DOHH2 (cell line): ENCODE results near the gene RBMX.

ENCODE experiments used
- H3F3A ChIP-seq: fragments of 200-600 bp; sonication (generic), shearing (Covaris generic); 2 replicates; pipeline ENCODE4 v1.6.0; 2016; ENCODE audit warnings: antibody characterized with exemption, mild to moderate bottlenecking; ENCODE audit not compliant: control insufficient read depth, insufficient read depth
- H3K27ac ChIP-seq: fragments of 200-600 bp; sonication (generic); 2 replicates; pipeline ENCODE4 v1.5.1; 2014; ENCODE audit warnings: low read depth, mild to moderate bottlenecking, low read length, moderate library complexity
- H3K27me3 ChIP-seq: fragments of 200-600 bp; sonication (generic); 2 replicates; pipeline ENCODE4 v1.6.1; 2014; ENCODE audit warnings: mild to moderate bottlenecking, low read length, mixed read lengths; ENCODE audit not compliant: control insufficient read depth
- H3K36me3 ChIP-seq: fragments of 200-600 bp; sonication (generic); 2 replicates; pipeline ENCODE4 v1.6.1; 2014; ENCODE audit warnings: mild to moderate bottlenecking, low read length, moderate library complexity, mixed read lengths; ENCODE audit not compliant: control insufficient read depth
- H3K4me1 ChIP-seq: fragments of 200-600 bp; sonication (generic); 2 replicates; pipeline ENCODE4 v1.6.1; 2014; ENCODE audit warnings: mild to moderate bottlenecking, low read length, mixed read lengths; ENCODE audit not compliant: control insufficient read depth
- H3K4me2 ChIP-seq: fragments of 200-600 bp; sonication (generic); 2 replicates; pipeline ENCODE4 v1.6.0; 2014; ENCODE audit warnings: mild to moderate bottlenecking, low read length, moderate library complexity
- H3K4me3 ChIP-seq: fragments of 200-600 bp; sonication (generic); 2 replicates; pipeline ENCODE4 v1.5.1; 2014; ENCODE audit warnings: mild to moderate bottlenecking, low read length, mixed read lengths
- H3K79me2 ChIP-seq: fragments of 200-600 bp; sonication (generic); 2 replicates; pipeline ENCODE4 v1.6.1; 2014; ENCODE audit warnings: mild to moderate bottlenecking, low read length, mixed read lengths; ENCODE audit not compliant: control insufficient read depth
- H3K9me2 ChIP-seq: fragments of 200-600 bp; sonication (generic); replicated peaks from 2 replicates; pipeline ENCODE4 v1.6.1; 2014; ENCODE audit warnings: mild to moderate bottlenecking, low read length, mixed read lengths; ENCODE audit not compliant: control insufficient read depth
- H3K9me3 ChIP-seq: fragments of 200-600 bp; sonication (generic); 2 replicates; pipeline ENCODE4 v1.6.1; 2014; ENCODE audit warnings: antibody characterized with exemption, low read length, mixed read lengths; ENCODE audit not compliant: control insufficient read depth, insufficient read depth
- H4K20me1 ChIP-seq: fragments of 200-600 bp; sonication (generic); 2 replicates; pipeline ENCODE4 v1.6.0; 2014; ENCODE audit warnings: low read depth, mild to moderate bottlenecking, antibody characterized with exemption, low read length, moderate library complexity; ENCODE audit not compliant: control insufficient read depth, insufficient read depth
- EZH2phosphoT487 ChIP-seq: fragments of 200-600 bp; sonication (generic); IDR thresholded peaks from 2 replicates; pipeline ENCODE4 v1.6.1; 2017; ENCODE audit warnings: borderline replicate concordance, mild to moderate bottlenecking, antibody characterized with exemption, low read length, moderate library complexity, mixed read lengths
- TF ChIP-seq, protein P1 (sequence below): fragments of 200-600 bp; sonication (generic); IDR thresholded peaks from one replicate; pipeline ENCODE4 v1.5.1; 2014; ENCODE audit warnings: antibody characterized with exemption, mild to moderate bottlenecking, low read depth, low read length; ENCODE audit not compliant: poor library complexity, severe bottlenecking

The RBMX gene

DNA sequence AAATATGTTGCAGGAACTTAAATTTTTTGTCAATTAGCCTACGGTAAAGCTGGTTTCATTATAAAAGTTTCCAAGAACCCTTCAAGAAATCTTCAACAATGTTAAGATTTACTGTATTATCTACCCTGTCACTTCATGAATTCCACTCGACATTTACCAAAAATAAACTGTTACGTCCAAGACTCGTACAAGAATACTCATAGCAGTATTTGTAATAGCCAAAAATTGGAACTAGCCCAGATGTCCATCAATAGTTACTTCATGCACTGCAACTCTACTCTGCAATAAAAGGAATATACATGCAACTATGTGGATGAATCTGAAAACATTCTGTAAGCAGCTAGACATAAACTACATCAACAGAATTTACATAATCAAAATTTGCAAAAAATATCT is 13.4 kb downstream of the RBMX start:
- Histone ChIP-seq H3K36me3 (peaks cover 61% of the 10 kb centered on the region), H3K4me3 (no peak overlapping the region), H3K79me2 (peaks cover 18% of the 10 kb centered on the region), H3K4me2 (no peak overlapping the region), H4K20me1 (no peaks in the 10 kb centered on the region), H3K4me1 (peaks cover 10% of the 10 kb centered on the region), H3K27me3 (no peaks in the 10 kb centered on the region), H3K9me3 (no peaks in the 10 kb centered on the region), H3F3A (peaks cover 29% of the 10 kb centered on the region), H3K27ac (no peak overlapping the region), H3K9me2 (no peaks in the 10 kb centered on the region)
- TF ChIP-seq, protein P1, sequence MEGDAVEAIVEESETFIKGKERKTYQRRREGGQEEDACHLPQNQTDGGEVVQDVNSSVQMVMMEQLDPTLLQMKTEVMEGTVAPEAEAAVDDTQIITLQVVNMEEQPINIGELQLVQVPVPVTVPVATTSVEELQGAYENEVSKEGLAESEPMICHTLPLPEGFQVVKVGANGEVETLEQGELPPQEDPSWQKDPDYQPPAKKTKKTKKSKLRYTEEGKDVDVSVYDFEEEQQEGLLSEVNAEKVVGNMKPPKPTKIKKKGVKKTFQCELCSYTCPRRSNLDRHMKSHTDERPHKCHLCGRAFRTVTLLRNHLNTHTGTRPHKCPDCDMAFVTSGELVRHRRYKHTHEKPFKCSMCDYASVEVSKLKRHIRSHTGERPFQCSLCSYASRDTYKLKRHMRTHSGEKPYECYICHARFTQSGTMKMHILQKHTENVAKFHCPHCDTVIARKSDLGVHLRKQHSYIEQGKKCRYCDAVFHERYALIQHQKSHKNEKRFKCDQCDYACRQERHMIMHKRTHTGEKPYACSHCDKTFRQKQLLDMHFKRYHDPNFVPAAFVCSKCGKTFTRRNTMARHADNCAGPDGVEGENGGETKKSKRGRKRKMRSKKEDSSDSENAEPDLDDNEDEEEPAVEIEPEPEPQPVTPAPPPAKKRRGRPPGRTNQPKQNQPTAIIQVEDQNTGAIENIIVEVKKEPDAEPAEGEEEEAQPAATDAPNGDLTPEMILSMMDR, result no peak
- no peak for TF ChIP-seq EZH2phosphoT487

DNA sequence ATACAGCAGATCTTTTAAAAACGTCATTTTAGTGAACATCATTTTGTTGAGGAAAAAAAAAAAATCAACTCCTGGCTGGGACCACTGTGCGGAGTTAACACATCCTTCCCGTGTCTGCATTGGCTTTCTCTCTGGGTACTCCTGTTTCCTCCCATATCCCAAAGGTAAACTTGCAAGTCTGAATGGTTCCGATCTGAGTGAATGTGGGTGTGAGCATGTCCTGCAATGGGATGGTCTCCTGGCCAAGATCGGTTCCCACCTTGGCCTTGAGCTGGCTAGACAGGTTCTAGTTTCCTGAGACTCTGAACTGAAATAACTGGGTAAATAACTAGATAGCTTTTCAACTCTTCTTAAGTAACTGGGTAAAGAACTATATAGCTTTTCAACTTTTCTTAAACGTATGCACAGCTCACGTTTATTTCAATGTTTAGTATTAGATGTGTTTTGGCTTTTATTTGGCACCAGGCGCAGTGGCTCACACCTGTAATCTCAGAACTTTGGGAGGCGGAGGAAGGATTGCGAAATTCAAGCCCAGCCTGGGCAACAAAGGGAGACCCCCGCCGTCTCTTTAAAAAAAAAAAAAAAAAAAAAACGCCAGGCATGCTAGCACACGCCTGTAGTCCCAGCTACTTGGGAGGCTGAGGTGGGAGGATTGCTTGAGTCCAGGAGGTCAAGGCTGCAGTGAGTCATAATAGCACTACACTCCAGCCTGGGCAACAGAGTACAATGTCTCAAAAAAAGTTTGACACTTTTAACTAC is 14.0 kb downstream of the RBMX start:
- no peak overlapping the region for H3K4me2 ChIP-seq
- no peaks in the 10 kb centered on the region for H4K20me1 ChIP-seq

DNA sequence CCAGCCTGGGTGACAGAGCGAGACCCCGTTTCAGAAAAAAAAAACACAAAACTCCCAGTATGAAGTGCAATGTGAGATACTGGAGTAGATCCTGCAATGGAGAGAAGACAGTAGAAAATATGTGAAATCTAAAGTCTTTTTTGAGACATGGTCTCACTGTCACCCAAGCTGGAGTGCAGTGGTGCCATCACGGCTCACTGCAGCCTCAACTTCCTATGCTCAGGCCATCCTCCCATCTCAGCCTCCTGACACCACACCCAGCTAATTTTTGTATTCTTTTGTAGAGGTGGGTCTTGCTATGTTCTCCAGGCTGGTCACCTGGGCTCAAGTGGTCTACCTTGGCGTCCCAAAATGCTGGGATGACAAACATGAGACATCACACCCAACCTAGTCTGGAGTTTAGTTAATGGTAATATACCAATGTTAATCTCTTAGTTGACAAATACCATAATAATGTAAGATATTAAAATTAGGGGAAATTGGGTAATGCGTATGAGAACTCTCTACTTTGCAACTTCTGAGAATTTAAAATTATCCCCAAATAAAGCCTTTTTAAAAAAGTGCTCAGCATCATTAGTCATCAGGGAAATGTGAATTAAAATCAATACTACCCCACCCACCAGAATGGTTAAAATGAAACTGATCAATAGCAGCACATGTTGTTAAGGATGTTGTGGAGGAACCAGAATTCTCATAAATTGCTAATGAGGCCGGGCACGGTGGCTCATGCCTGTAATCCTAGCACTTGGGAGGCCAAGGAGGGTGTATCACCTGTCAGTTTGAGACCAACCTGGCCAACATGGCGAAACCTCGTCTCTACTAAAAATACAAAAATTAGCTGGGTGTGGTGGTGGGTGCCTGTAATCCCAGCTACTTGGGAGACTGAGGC is 15.0 kb downstream of the RBMX start:
- TF ChIP-seq, protein P1, result no peak
- TF ChIP-seq EZH2phosphoT487, result no peak
- Histone ChIP-seq H3K36me3 (peaks cover 58% of the 10 kb centered on the region), H3K27me3 (no peaks in the 10 kb centered on the region), H3K79me2 (peaks cover 15% of the 10 kb centered on the region; the same call in 1 of the 2 replicates), H3K4me2 (no peak overlapping the region), H4K20me1 (no peaks in the 10 kb centered on the region), H3F3A (peaks cover 25% of the 10 kb centered on the region), H3K9me2 (no peaks in the 10 kb centered on the region), H3K4me1 (no peaks in the 10 kb centered on the region), H3K9me3 (no peaks in the 10 kb centered on the region), H3K27ac (no peak overlapping the region), H3K4me3 (no peak overlapping the region)

More for the DNA sequence above, 14.0 kb downstream of the RBMX start:
- H3K4me1 ChIP-seq, result peaks cover 5% of the 10 kb centered on the region
- H3K4me3 ChIP-seq, result no peak overlapping the region
- no peaks in the 10 kb centered on the region for H3K27me3 ChIP-seq
- no peaks in the 10 kb centered on the region for H3K9me3 ChIP-seq
- no peak overlapping the region for H3K27ac ChIP-seq
- no peaks in the 10 kb centered on the region for H3K9me2 ChIP-seq
- peaks cover 61% of the 10 kb centered on the region for H3K36me3 ChIP-seq
- TF ChIP-seq EZH2phosphoT487, result no peak
- TF ChIP-seq, protein P1, result no peak
- H3F3A ChIP-seq, result peaks cover 25% of the 10 kb centered on the region
- H3K79me2 ChIP-seq, result peaks cover 15% of the 10 kb centered on the region; the same call in 1 of the 2 replicates
